ES-I3 (cell line): ENCODE results near the gene FALEC.

Source experiments
- H3K36me3 ChIP-seq: 2 replicates; pipeline ENCODE4 v1.6.1; 2013; ENCODE audit warnings: mild to moderate bottlenecking, low read length, control low read depth, moderate library complexity; ENCODE audit not compliant: insufficient read depth
- H3K4me1 ChIP-seq: 2 replicates; pipeline ENCODE4 v1.6.1; 2013; ENCODE audit warnings: mild to moderate bottlenecking, control low read depth, low read length; ENCODE audit not compliant: insufficient read depth
- H3K9ac ChIP-seq: 2 replicates; pipeline ENCODE4 v1.6.1; 2013; ENCODE audit warnings: low read depth, mild to moderate bottlenecking, low read length, moderate library complexity
- H3K9me3 ChIP-seq: 2 replicates; pipeline ENCODE4 v1.6.1; 2013; ENCODE audit warnings: mild to moderate bottlenecking, low read length, moderate library complexity; ENCODE audit not compliant: control insufficient read depth, insufficient read depth

Gene FALEC

GRCh38 chr1:150515328-150516049, at the start of gene FALEC:
FALEC (plus strand) TSS chr1:150515752.
- Histone ChIP-seq H3K4me1 (no peaks in the 10 kb centered on the region), H3K9ac (peak within 1 kb of the TSS; percentile 73), H3K9me3 (no peaks in the 10 kb centered on the region), H3K36me3 (no peaks in the 10 kb centered on the region)

DNA sequence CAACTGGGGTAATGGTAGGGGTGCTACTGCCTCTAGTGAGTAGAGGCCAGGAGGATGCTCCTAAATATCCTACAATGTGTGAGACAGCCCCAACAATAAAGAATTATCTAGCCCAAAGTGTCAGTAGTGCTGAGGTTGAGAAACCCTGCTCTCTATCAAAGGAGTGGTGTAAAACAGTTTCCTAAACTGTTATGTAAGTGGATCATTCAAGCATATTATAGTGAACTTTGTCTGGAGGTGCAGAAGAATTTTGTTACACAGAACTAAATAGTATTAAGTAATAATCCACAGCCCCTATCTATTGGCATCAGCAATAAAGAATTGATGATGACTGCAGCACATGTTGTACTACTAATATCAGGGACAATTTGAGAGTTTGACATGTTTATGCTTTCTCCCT, 48.6 kb upstream of the FALEC start:
- 0 out of 2 replicates have a peak, but pooled peaks cover 3% of the 10 kb centered on the region for H3K4me1 ChIP-seq
- peaks cover 18% of the 10 kb centered on the region for H3K36me3 ChIP-seq
- H3K9me3 ChIP-seq: no peaks in the 10 kb centered on the region
- H3K9ac ChIP-seq: no peak overlapping the region

- Histone ChIP-seq H3K36me3 (peaks cover 21% of the 10 kb centered on the region), H3K9ac (no peak overlapping the region), H3K9me3 (no peaks in the 10 kb centered on the region), H3K4me1 (peaks cover 9% of the 10 kb centered on the region; the same call in 1 of the 2 replicates)
These were observed 46.3 kb upstream of the FALEC start for GRCh38 chr1:150469291-150469690.

GRCh38 chr1:150472601-150473200, 42.9 kb upstream of the FALEC start:
- H3K36me3 ChIP-seq: peaks cover 18% of the 10 kb centered on the region
- H3K9me3 ChIP-seq: no peaks in the 10 kb centered on the region
- no peak overlapping the region for H3K9ac ChIP-seq
- H3K4me1 ChIP-seq: peaks cover 9% of the 10 kb centered on the region; the same call in 1 of the 2 replicates

DNA sequence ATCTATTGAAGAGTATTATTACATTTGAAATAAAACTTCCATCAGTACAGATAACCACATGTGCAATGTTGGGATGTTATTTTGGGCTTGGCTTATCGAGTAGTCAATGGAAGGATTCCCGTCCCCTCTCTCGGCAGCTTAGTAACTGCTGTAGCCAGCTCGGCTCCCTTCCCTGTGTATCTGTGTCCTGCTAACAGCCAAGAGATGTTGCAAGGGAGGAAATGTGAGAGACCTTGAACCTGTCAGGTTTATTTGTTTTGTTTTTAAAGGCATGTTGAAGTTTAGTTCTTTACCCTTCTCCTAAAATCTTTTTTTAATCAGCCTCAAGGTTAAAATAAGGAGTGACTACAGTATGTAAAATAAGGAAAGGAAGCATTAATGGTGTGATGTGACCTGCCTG, 41.9 kb upstream of the FALEC start:
- no peak overlapping the region for H3K9ac ChIP-seq
- H3K36me3 ChIP-seq: peaks cover 18% of the 10 kb centered on the region
- peaks cover 9% of the 10 kb centered on the region; the same call in 1 of the 2 replicates for H3K4me1 ChIP-seq
- H3K9me3 ChIP-seq: no peaks in the 10 kb centered on the region

DNA sequence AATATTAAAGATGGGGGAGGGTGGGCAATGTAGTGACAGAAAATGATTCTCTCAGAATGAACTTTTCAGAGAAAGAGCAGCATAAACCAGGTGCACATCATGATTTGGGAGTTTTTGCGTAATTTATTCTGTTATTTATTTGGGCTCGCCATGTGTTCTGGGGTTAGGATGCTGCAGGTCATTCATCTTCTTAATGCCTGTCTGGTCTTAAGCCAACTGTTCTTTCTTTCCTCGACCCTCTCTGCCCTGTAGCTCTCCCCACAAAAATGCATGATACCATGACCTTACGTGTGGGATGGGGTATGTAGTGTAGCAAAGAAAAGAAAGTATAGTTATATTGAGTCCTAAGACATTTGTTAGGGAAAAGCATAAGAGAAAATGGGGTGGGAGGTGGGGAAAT, 40.7 kb upstream of the FALEC start:
- Histone ChIP-seq H3K9me3 (no peaks in the 10 kb centered on the region), H3K9ac (no peak overlapping the region), H3K4me1 (peaks cover 9% of the 10 kb centered on the region; the same call in 1 of the 2 replicates), H3K36me3 (peaks cover 18% of the 10 kb centered on the region)

GRCh38 chr1:150476754-150477153, 38.8 kb upstream of the FALEC start:
- Histone ChIP-seq H3K9me3 (no peaks in the 10 kb centered on the region), H3K4me1 (peaks cover 8% of the 10 kb centered on the region; the same call in 1 of the 2 replicates), H3K36me3 (peaks cover 5% of the 10 kb centered on the region; the same call in 1 of the 2 replicates), H3K9ac (no peak overlapping the region)

GRCh38 chr1:150477320-150477719, 38.2 kb upstream of the FALEC start:
- no peak overlapping the region for H3K9ac ChIP-seq

DNA sequence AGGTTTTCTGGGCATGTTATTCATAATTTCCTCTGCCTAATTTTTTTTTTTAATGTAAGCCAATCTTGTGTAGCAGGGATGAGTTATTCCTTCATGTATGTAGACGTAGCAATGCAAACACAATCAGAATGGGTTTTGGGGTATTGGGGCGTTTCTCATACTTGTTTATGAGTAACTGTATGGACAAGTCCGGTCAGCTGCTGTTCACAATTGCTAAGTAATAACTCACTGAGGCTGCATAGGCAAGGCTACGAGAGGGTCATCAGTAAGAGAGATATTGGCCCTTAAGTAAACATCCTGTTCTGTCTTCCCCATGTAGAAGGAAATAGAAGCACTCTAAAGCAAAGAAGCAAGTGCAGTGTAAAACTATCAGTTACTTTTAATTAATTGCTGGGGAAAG, 37.8 kb upstream of the FALEC start:
- H3K36me3 ChIP-seq: no peaks in the 10 kb centered on the region
- no peak overlapping the region for H3K9ac ChIP-seq
- H3K9me3 ChIP-seq: no peaks in the 10 kb centered on the region
- peaks cover 1% of the 10 kb centered on the region; the same call in 1 of the 2 replicates for H3K4me1 ChIP-seq

More at GRCh38 chr1:150477320-150477719, 38.2 kb upstream of the FALEC start:
- Histone ChIP-seq H3K4me1 (peaks cover 3% of the 10 kb centered on the region; the same call in 1 of the 2 replicates), H3K9me3 (no peaks in the 10 kb centered on the region), H3K36me3 (no peaks in the 10 kb centered on the region)

- Histone ChIP-seq H3K4me1 (no peaks in the 10 kb centered on the region), H3K9ac (no peak overlapping the region), H3K9me3 (no peaks in the 10 kb centered on the region), H3K36me3 (no peaks in the 10 kb centered on the region)
These were observed 36.2 kb upstream of the FALEC start for GRCh38 chr1:150479370-150479769.

DNA sequence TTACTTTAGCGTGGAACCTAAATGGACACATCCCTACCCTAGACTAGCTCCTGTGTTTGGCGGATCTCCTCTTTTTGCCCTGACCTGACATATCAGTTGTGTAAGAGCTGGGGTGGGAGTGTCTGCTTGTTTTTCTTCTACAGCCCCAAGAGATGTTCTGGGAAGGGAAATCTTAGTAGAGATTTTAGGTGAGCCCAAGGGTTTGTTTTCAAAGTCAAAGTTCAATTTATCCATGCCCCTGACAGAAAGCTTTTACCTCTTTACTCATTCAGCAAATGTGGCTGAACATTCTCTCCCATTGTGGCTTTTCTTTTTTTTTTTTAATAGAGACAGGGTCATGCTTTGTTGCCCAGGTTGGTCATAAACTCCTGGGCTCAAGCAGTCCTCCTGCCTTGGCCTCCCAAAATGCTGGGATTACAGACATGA, 35.6 kb upstream of the FALEC start:
- Histone ChIP-seq H3K9me3 (no peaks in the 10 kb centered on the region), H3K4me1 (no peaks in the 10 kb centered on the region), H3K9ac (no peak overlapping the region), H3K36me3 (no peaks in the 10 kb centered on the region)

GRCh38 chr1:150484431-150484830, 31.1 kb upstream of the FALEC start:
- H3K36me3 ChIP-seq: peaks cover 9% of the 10 kb centered on the region
- H3K9ac ChIP-seq: no peak overlapping the region
- H3K4me1 ChIP-seq: no peaks in the 10 kb centered on the region
- H3K9me3 ChIP-seq: no peaks in the 10 kb centered on the region

GRCh38 chr1:150484861-150485260, 30.7 kb upstream of the FALEC start:
- H3K9ac ChIP-seq: no peak overlapping the region
- peaks cover 9% of the 10 kb centered on the region for H3K36me3 ChIP-seq
- no peaks in the 10 kb centered on the region for H3K9me3 ChIP-seq
- no peaks in the 10 kb centered on the region for H3K4me1 ChIP-seq

DNA sequence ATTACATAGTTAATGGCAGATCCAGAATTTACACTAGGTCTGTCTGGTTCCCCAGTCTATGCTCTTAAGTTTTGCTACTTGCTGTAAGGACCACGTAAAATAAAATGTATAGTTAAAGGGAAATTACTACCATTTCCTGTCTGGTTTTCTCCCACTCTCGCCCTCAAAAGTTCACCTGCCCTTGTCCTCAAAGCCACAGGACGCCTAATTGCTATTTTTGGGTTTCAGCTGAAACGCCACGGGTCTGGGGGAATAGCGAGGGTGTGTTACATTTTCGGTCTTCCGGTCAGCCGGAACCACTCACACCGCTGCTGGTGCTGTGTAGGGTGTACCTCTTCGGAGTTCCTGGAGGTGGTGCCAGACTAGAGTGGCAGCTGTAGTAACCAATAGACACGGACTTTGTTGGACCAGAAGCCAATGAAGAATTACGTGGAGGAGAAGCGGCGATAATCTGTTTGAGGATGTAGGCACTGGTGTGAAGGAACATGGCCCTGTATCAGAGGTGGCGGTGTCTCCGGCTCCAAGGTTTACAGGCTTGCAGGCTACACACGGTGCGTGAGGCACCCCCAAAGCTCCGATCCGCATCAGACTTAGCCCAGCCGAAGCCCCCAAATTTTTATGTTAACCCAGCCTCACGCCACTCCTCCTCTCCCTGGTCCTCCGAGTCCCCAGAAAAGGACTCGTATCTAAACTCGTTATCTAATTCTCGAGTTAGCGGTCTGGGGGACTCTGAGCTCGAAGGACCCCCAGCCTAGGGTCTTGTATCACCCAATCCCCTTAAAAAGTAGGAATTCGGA, 28.4 kb upstream of the FALEC start, which contains the start of gene TARS2:
Gene TARS2 (plus strand): TSS at position 454 of the 797 bp plus-strand sequence. CDS start 32 bp downstream, at position 486.
- H3K36me3 ChIP-seq: peaks cover 22% of the 10 kb centered on the region
- H3K4me1 ChIP-seq: no peaks in the 10 kb centered on the region
- peak within 1 kb of the TSS; percentile 68 for H3K9ac ChIP-seq
- H3K9me3 ChIP-seq: no peaks in the 10 kb centered on the region
